PFSK-1 (cell line): ENCODE measurements around the gene DNAJC18.

ENCODE experiments used
- POLR2AphosphoS5 ChIP-seq: IDR thresholded peaks from 2 replicates; pipeline ENCODE4 v1.6.1; 2012; ENCODE audit warnings: low read depth, mild to moderate bottlenecking, control low read depth, low read length, moderate library complexity
- SIN3A ChIP-seq: IDR thresholded peaks from 2 replicates; pipeline ENCODE4 v1.6.1; 2012; ENCODE audit warnings: mild to moderate bottlenecking, low read length, moderate library complexity, borderline replicate concordance; ENCODE audit not compliant: insufficient read depth
- TAF1 ChIP-seq: IDR thresholded peaks from 2 replicates; pipeline ENCODE4 v1.6.1; 2012; ENCODE audit warnings: low read length, control low read depth, borderline replicate concordance; ENCODE audit not compliant: insufficient read depth
- TF ChIP-seq, protein P1 (sequence below), 2 experiments: IDR thresholded peaks; 2 replicates each; pipeline versions ENCODE4 v1.6.1 to v1.8.0; 2011 to 2012; ENCODE audit warnings: low read depth in 2 of 2, low read length in 2 of 2, control low read depth in 1 of 2, inconsistent platforms in 1 of 2, mild to moderate bottlenecking in 1 of 2, moderate library complexity in 1 of 2; ENCODE audit not compliant: insufficient read depth in 1 of 2

GRCh38 chr5:139381837-139382761, 57.2 kb downstream of the DNAJC18 start:
- TF ChIP-seq SIN3A = no peak
- TF ChIP-seq TAF1 = no peak
- no peak for TF ChIP-seq POLR2AphosphoS5
- TF ChIP-seq, protein P1, sequence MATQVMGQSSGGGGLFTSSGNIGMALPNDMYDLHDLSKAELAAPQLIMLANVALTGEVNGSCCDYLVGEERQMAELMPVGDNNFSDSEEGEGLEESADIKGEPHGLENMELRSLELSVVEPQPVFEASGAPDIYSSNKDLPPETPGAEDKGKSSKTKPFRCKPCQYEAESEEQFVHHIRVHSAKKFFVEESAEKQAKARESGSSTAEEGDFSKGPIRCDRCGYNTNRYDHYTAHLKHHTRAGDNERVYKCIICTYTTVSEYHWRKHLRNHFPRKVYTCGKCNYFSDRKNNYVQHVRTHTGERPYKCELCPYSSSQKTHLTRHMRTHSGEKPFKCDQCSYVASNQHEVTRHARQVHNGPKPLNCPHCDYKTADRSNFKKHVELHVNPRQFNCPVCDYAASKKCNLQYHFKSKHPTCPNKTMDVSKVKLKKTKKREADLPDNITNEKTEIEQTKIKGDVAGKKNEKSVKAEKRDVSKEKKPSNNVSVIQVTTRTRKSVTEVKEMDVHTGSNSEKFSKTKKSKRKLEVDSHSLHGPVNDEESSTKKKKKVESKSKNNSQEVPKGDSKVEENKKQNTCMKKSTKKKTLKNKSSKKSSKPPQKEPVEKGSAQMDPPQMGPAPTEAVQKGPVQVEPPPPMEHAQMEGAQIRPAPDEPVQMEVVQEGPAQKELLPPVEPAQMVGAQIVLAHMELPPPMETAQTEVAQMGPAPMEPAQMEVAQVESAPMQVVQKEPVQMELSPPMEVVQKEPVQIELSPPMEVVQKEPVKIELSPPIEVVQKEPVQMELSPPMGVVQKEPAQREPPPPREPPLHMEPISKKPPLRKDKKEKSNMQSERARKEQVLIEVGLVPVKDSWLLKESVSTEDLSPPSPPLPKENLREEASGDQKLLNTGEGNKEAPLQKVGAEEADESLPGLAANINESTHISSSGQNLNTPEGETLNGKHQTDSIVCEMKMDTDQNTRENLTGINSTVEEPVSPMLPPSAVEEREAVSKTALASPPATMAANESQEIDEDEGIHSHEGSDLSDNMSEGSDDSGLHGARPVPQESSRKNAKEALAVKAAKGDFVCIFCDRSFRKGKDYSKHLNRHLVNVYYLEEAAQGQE (IDR thresholded peaks at IDR 0.05; ENCODE audit: insufficient read depth in 1 of 2, low read depth in 2 of 2, low read length in 2 of 2) = no peak
